A673 (cell line): Measurements from ENCODE around the gene STAC3. TPM values are rescaled to one million over a fixed set of nuclear protein-coding genes. Genes with fewer than 3 reads are reported as not detected.

Experiments
- BruUV-seq: library from RNA; stranded (reverse); fragments of 400-500 nt; replicated peaks from 2 replicates; lab custom pipeline; 2021; lab: Mats Ljungman, UMichigan
- CTCF ChIA-PET: fragments of 300-600 bp; sonication (Branson Sonifier 250); formaldehyde crosslinking; loops from one replicate; lab custom pipeline; 2022; ENCODE audit warnings: antibody characterized with exemption; lab: Charles Lee
- POLR2A ChIA-PET: fragments of 300-600 bp; sonication (Branson Sonifier 250); formaldehyde crosslinking; loops from one replicate; lab custom pipeline; 2022; ENCODE audit warnings: antibody characterized with exemption; ENCODE audit not compliant: low non-redundant PET; lab: Charles Lee
- DNase-seq: peaks from one replicate; pipeline ENCODE4 v3.0.0-alpha.2; 2015; ENCODE audit warnings: low spot score
- H3K27ac ChIP-seq: fragments of 200-600 bp; sonication (generic); 2 replicates; pipeline ENCODE4 v1.5.1; 2016; ENCODE audit warnings: mixed run types, low read depth, mild to moderate bottlenecking, mixed read lengths, antibody characterized with exemption, low read length; ENCODE audit not compliant: poor library complexity, severe bottlenecking
- H3K27me3 ChIP-seq: fragments of 200-600 bp; sonication (generic); replicated peaks from 2 replicates; pipeline ENCODE4 v1.6.1; 2017; ENCODE audit warnings: mixed run types, low read depth, mild to moderate bottlenecking, mixed read lengths, antibody characterized with exemption, low read length; ENCODE audit not compliant: insufficient read depth, poor library complexity
- H3K36me3 ChIP-seq: fragments of 200-600 bp; sonication (generic); 2 replicates; pipeline ENCODE4 v1.6.1; 2016; ENCODE audit warnings: mixed run types, mild to moderate bottlenecking, mixed read lengths, antibody characterized with exemption, low read length; ENCODE audit not compliant: insufficient read depth, poor library complexity, severe bottlenecking
- H3K4me1 ChIP-seq: fragments of 200-600 bp; sonication (generic); 2 replicates; pipeline ENCODE4 v1.6.1; 2017; ENCODE audit warnings: mixed run types, mild to moderate bottlenecking, mixed read lengths, antibody characterized with exemption, low read length; ENCODE audit not compliant: insufficient read depth, poor library complexity, severe bottlenecking
- H3K4me3 ChIP-seq: fragments of 200-600 bp; sonication (generic); 2 replicates; pipeline ENCODE4 v1.5.1; 2016; ENCODE audit warnings: low read depth, mixed run types, mild to moderate bottlenecking, mixed read lengths, low read length; ENCODE audit not compliant: poor library complexity, severe bottlenecking
- H3K9me3 ChIP-seq: fragments of 200-600 bp; sonication (generic); 2 replicates; pipeline ENCODE4 v1.6.1; 2016; ENCODE audit warnings: mixed run types, low read depth, mild to moderate bottlenecking, mixed read lengths, antibody characterized with exemption, low read length; ENCODE audit not compliant: poor library complexity, severe bottlenecking
- EZH2 ChIP-seq: fragments of 200-600 bp; sonication (generic); IDR thresholded peaks from 2 replicates; pipeline ENCODE4 v1.6.1; 2017; ENCODE audit warnings: borderline replicate concordance, low read depth, mild to moderate bottlenecking, mixed read lengths, antibody characterized with exemption, low read length; ENCODE audit not compliant: poor library complexity, severe bottlenecking
- intact Hi-C: fragments of 100-400 bp; cut with micrococcal nuclease; formaldehyde crosslinking; loops from one replicate; pipeline ENCODE4 v1.10.0; 2022; ENCODE audit not compliant: unreplicated experiment
- total RNA-seq: library from RNA; stranded (reverse); gene quantifications from 2 replicates; pipeline ENCODE4 v1.2.3, GENCODE V29; 2021
- TF ChIP-seq, protein P1 (sequence below): fragments of 300-800, 200-600 bp; sonication (generic); conservative IDR thresholded peaks from 2 replicates; pipeline ENCODE4 v1.5.1; 2017; ENCODE audit warnings: low read depth, mild to moderate bottlenecking, antibody characterized with exemption, low read length, moderate library complexity, mixed read lengths

STAC3 gene
- total RNA-seq, 1 experiment from 2014 or later, result 7.0 TPM

DNA sequence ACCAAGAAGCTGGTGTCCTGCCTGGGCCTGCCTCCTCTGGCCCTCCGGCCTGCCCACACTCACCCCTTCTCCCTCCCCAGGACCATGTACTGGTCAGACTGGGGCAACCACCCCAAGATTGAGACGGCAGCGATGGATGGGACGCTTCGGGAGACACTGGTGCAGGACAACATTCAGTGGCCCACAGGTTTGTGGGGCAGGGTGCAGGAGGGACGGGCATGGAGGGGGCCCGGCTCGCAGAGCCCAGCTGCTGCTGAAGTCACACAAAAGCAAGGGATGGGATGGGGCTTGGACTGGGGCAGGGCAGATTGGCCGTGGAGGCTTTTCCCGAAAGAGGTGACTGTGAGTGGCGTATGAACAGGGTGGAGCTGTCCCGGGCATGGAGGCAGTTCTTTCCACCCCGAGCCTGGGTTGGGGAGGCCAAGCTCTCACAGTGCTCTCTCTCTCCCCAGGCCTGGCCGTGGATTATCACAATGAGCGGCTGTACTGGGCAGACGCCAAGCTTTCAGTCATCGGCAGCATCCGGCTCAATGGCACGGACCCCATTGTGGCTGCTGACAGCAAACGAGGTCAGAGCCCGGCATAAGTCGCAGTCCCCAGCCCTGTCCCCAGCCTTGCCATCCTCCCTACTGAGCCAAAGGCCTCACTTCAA lies 42.2 kb downstream of the STAC3 start:
- Histone ChIP-seq H3K27me3 (no peaks in the 10 kb centered on the region), H3K36me3 (no peaks in the 10 kb centered on the region), H3K9me3 (no peaks in the 10 kb centered on the region), H3K4me1 (peaks cover 5% of the 10 kb centered on the region), H3K27ac (no peak overlapping the region), H3K4me3 (no peak overlapping the region)
- BruUV-seq, result no TSS peak
- no peak for DNase-seq
- POLR2A ChIA-PET, result no interaction called here
- CTCF ChIA-PET, result no interaction called here
- TF ChIP-seq, protein P1, sequence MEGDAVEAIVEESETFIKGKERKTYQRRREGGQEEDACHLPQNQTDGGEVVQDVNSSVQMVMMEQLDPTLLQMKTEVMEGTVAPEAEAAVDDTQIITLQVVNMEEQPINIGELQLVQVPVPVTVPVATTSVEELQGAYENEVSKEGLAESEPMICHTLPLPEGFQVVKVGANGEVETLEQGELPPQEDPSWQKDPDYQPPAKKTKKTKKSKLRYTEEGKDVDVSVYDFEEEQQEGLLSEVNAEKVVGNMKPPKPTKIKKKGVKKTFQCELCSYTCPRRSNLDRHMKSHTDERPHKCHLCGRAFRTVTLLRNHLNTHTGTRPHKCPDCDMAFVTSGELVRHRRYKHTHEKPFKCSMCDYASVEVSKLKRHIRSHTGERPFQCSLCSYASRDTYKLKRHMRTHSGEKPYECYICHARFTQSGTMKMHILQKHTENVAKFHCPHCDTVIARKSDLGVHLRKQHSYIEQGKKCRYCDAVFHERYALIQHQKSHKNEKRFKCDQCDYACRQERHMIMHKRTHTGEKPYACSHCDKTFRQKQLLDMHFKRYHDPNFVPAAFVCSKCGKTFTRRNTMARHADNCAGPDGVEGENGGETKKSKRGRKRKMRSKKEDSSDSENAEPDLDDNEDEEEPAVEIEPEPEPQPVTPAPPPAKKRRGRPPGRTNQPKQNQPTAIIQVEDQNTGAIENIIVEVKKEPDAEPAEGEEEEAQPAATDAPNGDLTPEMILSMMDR, result no peak
- no peak for TF ChIP-seq EZH2
- intact Hi-C loops, result no loop called here

DNA sequence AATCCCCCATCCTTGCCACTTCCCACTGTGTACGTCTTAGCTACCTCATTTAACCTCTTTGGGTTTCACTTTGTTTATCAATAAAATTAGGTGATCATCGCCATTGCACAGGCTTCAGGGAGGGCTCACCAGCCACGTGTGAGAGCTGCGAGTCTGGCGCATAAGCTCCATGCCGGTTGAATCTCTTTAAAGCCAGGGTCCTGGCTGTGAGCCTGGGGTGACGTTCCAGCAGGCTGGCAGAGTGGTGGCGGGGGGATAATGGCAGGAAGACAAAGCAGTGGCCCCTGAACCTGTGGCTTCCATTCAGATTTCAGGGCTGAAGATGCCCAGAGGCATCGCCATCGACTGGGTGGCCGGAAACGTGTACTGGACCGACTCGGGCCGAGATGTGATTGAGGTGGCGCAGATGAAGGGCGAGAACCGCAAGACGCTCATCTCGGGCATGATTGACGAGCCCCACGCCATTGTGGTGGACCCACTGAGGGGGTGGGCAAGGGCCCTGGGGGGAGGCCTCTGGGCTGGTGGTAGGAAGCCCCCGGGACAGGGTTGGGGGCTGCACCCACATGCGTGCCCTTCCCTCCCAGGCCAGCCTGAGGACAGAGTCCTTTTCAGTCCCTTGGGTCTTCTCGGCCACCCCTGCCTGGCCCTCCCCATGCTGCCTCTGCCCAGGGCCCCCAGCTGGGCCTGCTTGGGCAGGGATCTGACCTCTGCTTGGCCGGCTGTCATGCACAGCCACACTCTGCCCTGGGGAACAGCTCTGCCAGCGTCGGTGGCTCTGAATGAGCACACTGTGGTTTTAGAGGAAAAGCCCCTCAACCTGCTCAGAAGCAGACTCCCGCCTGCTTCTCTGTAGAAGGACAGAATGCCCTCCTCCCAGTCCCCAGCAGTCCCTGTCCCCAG lies 43.0 kb downstream of the STAC3 start:
- Histone ChIP-seq H3K4me3 (no peak overlapping the region), H3K27me3 (no peaks in the 10 kb centered on the region), H3K9me3 (no peaks in the 10 kb centered on the region), H3K27ac (no peak overlapping the region), H3K4me1 (no peaks in the 10 kb centered on the region), H3K36me3 (no peaks in the 10 kb centered on the region)
- CTCF ChIA-PET, result no interaction called here
- no peak for DNase-seq
- POLR2A ChIA-PET, result no interaction called here
- intact Hi-C loops, result no loop called here
- TF ChIP-seq EZH2, result no peak
- TF ChIP-seq, protein P1, result no peak
- no TSS peak for BruUV-seq

DNA sequence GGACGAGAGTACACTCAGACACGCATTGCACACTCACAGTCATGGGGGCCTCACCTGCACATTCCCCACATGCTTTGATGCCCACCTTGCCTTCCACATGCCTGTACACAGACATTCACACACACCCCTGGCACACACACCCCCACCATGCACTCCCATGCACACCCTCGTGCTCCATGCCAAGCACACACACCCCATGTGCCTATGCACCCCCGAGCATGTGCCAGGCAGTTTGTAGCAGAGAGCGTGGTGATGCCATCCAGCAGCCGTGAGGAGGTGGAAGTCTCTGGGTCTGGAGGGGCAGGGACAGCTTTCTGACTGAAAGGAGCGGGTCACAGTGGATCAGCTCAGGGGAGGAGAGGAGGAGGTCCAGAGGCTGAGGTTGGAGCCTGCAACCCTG lies 45.1 kb downstream of the STAC3 start:
- Histone ChIP-seq H3K9me3 (no peaks in the 10 kb centered on the region), H3K36me3 (peaks cover 5% of the 10 kb centered on the region), H3K27ac (no peak overlapping the region), H3K4me3 (no peak overlapping the region), H3K27me3 (no peaks in the 10 kb centered on the region), H3K4me1 (no peaks in the 10 kb centered on the region)
- no TSS peak for BruUV-seq
- TF ChIP-seq, protein P1, result no peak
- no peak for TF ChIP-seq EZH2
- intact Hi-C loops, result no loop called here
- no peak for DNase-seq
- POLR2A ChIA-PET, result no interaction called here
- CTCF ChIA-PET, result no interaction called here
